ENCODE data around the gene PTPDC1.
A peak's percentile ranks its signal among the peaks of the same experiment; 100 is the strongest.

PTPDC1 gene

GRCh38 chr9:94057918-94058317 is 26.3 kb upstream of the PTPDC1 start:
- TF ChIP-seq, protein P1, sequence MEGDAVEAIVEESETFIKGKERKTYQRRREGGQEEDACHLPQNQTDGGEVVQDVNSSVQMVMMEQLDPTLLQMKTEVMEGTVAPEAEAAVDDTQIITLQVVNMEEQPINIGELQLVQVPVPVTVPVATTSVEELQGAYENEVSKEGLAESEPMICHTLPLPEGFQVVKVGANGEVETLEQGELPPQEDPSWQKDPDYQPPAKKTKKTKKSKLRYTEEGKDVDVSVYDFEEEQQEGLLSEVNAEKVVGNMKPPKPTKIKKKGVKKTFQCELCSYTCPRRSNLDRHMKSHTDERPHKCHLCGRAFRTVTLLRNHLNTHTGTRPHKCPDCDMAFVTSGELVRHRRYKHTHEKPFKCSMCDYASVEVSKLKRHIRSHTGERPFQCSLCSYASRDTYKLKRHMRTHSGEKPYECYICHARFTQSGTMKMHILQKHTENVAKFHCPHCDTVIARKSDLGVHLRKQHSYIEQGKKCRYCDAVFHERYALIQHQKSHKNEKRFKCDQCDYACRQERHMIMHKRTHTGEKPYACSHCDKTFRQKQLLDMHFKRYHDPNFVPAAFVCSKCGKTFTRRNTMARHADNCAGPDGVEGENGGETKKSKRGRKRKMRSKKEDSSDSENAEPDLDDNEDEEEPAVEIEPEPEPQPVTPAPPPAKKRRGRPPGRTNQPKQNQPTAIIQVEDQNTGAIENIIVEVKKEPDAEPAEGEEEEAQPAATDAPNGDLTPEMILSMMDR (IDR thresholded peaks at IDR 0.05; ENCODE audit: low read depth, low read length, missing control alignments) = no peak
- in situ Hi-C loops (cut with HindIII; ENCODE audit: low sequenced_read_pairs) = no loop called here
- H3K4me3 ChIP-seq (ENCODE audit: low read depth, low read length) = no peak overlapping the region
- no peak for DNase-seq (ENCODE audit: low read depth)

DNA sequence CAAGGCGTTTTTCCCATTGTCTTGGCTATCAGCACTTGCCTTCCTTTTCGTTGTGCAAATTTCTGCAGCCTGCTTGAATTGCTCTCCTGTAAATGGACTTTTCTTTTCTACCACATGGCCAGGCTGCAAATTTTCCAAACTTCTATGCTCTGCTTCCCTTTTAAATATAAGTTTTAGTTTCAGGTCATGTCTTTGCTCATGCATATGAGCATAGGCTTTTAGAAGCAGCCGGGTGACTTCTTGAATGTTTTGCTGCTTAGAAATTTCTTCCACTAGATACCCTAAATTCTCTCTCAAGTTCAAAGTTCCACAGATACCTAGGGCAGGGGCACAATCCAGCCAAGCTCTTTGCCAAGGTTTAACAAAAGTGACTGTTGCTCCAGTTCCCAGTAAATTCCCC is 22.4 kb upstream of the PTPDC1 start:
- no peak overlapping the region for H3K4me3 ChIP-seq (ENCODE audit: low read depth, low read length)
- TF ChIP-seq, protein P1 (IDR thresholded peaks at IDR 0.05; ENCODE audit: low read depth, low read length, missing control alignments) = no peak
- in situ Hi-C loops (cut with HindIII; ENCODE audit: low sequenced_read_pairs) = no loop called here
- no peak for DNase-seq (ENCODE audit: low read depth)

GRCh38 chr9:94065535-94065961 is 18.7 kb upstream of the PTPDC1 start:
- no peak overlapping the region for H3K4me3 ChIP-seq (ENCODE audit: low read depth, low read length)
- in situ Hi-C loops (cut with HindIII; ENCODE audit: low sequenced_read_pairs) = no loop called here
- TF ChIP-seq, protein P1 (IDR thresholded peaks at IDR 0.05; ENCODE audit: low read depth, low read length, missing control alignments) = peak; percentile 84
- DNase-seq (ENCODE audit: low read depth) = peak; percentile 91

DNA sequence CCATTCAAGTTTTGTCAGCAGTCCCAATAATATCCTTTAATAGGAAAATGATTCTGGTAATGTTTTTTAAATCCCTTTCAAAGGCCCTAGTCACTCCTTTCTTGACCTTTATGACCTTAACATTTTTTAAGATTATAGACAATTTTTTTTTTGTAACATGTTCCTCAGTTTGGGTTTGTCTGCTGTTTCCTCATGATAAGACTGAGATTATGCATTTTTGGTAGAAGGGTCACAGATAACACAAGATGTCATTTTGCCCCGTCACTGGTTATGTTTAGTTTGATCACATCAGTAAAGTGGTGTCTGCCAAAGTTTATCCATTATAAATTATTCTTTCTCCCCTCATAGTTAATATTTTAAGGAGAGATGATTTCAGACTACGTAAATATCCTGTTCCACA is 16.0 kb upstream of the PTPDC1 start:
- no peak overlapping the region for H3K4me3 ChIP-seq (ENCODE audit: low read depth, low read length)
- TF ChIP-seq, protein P1 (IDR thresholded peaks at IDR 0.05; ENCODE audit: low read depth, low read length, missing control alignments) = no peak
- no peak for DNase-seq (ENCODE audit: low read depth)
- in situ Hi-C loops (cut with HindIII; ENCODE audit: low sequenced_read_pairs) = no loop called here

GRCh38 chr9:94076557-94076956 is 7.7 kb upstream of the PTPDC1 start:
- DNase-seq (ENCODE audit: low read depth) = peak; percentile 43
- in situ Hi-C loops (cut with HindIII; ENCODE audit: low sequenced_read_pairs) = loop anchor here (5.0 kb wide), 1 partner anchor 106 kb away; no protein-coding TSS in a partner anchor
- no peak overlapping the region for H3K4me3 ChIP-seq (ENCODE audit: low read depth, low read length)
- TF ChIP-seq, protein P1 (IDR thresholded peaks at IDR 0.05; ENCODE audit: low read depth, low read length, missing control alignments) = no peak

DNA sequence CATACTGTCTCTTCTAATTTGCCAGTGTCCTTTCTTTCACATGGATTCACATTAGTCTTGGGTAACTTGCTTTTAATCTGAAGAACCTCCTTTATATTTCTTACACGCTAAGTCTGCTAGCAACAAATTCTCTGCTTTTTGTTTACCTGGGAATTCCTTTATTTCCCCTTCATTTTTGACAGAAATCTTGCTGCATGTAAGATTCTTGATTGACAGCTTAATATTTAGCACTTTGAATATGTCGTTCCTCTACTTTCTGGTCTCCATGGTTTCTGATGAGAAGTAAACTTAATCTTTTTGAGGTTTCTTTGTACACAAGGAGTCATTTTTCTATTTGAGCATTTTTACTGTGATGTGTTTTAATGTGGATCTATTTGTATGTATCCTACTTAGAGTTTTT is 6.2 kb upstream of the PTPDC1 start:
- no peak overlapping the region for H3K4me3 ChIP-seq (ENCODE audit: low read depth, low read length)
- in situ Hi-C loops (cut with HindIII; ENCODE audit: low sequenced_read_pairs) = loop anchor here (5.0 kb wide), 1 partner anchor 104 kb away; no protein-coding TSS in a partner anchor
- DNase-seq (ENCODE audit: low read depth) = no peak
- TF ChIP-seq, protein P1 (IDR thresholded peaks at IDR 0.05; ENCODE audit: low read depth, low read length, missing control alignments) = no peak

All from astrocyte of the cerebellum (primary cell).